MM.1S (cell line): Measurements from ENCODE around the gene BCAP29.

Source experiments
- DNase-seq: peaks from one replicate; pipeline ENCODE4 v3.0.0-alpha.2; 2015
- H2AFZ ChIP-seq: fragments of 300-600 bp; sonication (generic); 2 replicates; pipeline ENCODE4 v1.6.0; 2016; ENCODE audit warnings: antibody characterized with exemption, low read length
- H3F3A ChIP-seq: fragments of 300-600 bp; sonication (generic); 2 replicates; pipeline ENCODE4 v1.6.1; 2016; ENCODE audit warnings: mild to moderate bottlenecking, antibody characterized with exemption, low read length, moderate library complexity, mixed read lengths; ENCODE audit not compliant: insufficient read depth
- H3K27ac ChIP-seq: fragments of 300-600 bp; sonication (generic); 2 replicates; pipeline ENCODE4 v1.5.1; 2016; ENCODE audit warnings: mild to moderate bottlenecking, low read length
- H3K27me3 ChIP-seq: fragments of 300-600 bp; sonication (generic); replicated peaks from 2 replicates; pipeline ENCODE4 v1.6.0; 2016; ENCODE audit warnings: low read length; ENCODE audit not compliant: insufficient read depth
- H3K36me3 ChIP-seq: fragments of 300-600 bp; sonication (generic); replicated peaks from 2 replicates; pipeline ENCODE4 v1.6.1; 2016; ENCODE audit warnings: mild to moderate bottlenecking, low read length, mixed read lengths; ENCODE audit not compliant: insufficient read depth
- H3K4me1 ChIP-seq: fragments of 300-600 bp; sonication (generic); 2 replicates; pipeline ENCODE4 v1.6.1; 2016; ENCODE audit warnings: low read length, mixed read lengths
- H3K4me2 ChIP-seq: fragments of 300-600 bp; sonication (generic); 2 replicates; pipeline ENCODE4 v1.6.0; 2016; ENCODE audit warnings: low read depth, low read length
- H3K4me3 ChIP-seq: fragments of 300-600 bp; sonication (generic); 2 replicates; pipeline ENCODE4 v1.5.1; 2016; ENCODE audit warnings: low read length, mixed read lengths
- H3K79me2 ChIP-seq: fragments of 300-600 bp; sonication (generic); 2 replicates; pipeline ENCODE4 v1.6.1; 2016; ENCODE audit warnings: mixed run types, low read length, mixed read lengths
- H3K9ac ChIP-seq: fragments of 300-600 bp; sonication (generic); 2 replicates; pipeline ENCODE4 v1.6.1; 2016; ENCODE audit warnings: low read length, mixed read lengths
- H3K9me2 ChIP-seq: fragments of 300-600 bp; sonication (generic); replicated peaks from 2 replicates; pipeline ENCODE4 v1.6.1; 2016; ENCODE audit warnings: mild to moderate bottlenecking, low read length, mixed read lengths; ENCODE audit not compliant: insufficient read depth
- H3K9me3 ChIP-seq: fragments of 300-600 bp; sonication (generic); replicated peaks from 2 replicates; pipeline ENCODE4 v1.6.1; 2016; ENCODE audit warnings: mild to moderate bottlenecking, low read length, mixed read lengths; ENCODE audit not compliant: insufficient read depth
- H4K20me1 ChIP-seq: fragments of 300-600 bp; sonication (generic); 2 replicates; pipeline ENCODE4 v1.6.1; 2016; ENCODE audit warnings: mild to moderate bottlenecking, low read length, moderate library complexity, mixed read lengths; ENCODE audit not compliant: insufficient read depth
- EZH2 ChIP-seq: fragments of 300-600 bp; sonication (generic); optimal IDR thresholded peaks from 2 replicates; pipeline ENCODE3; 2017; ENCODE audit warnings: low read depth, mild to moderate bottlenecking, antibody characterized with exemption, low read length, mixed read lengths
- EZH2phosphoT487 ChIP-seq: fragments of 300-600 bp; sonication (generic); IDR thresholded peaks from 2 replicates; pipeline ENCODE4 v1.6.1; 2018; ENCODE audit warnings: antibody characterized with exemption, low read length
- TF ChIP-seq, protein P1 (sequence below): fragments of 300-600 bp; sonication (generic); IDR thresholded peaks from 2 replicates; pipeline ENCODE4 v1.5.1; 2016; ENCODE audit warnings: antibody characterized with exemption, low read length, mixed read lengths

BCAP29 gene

DNA sequence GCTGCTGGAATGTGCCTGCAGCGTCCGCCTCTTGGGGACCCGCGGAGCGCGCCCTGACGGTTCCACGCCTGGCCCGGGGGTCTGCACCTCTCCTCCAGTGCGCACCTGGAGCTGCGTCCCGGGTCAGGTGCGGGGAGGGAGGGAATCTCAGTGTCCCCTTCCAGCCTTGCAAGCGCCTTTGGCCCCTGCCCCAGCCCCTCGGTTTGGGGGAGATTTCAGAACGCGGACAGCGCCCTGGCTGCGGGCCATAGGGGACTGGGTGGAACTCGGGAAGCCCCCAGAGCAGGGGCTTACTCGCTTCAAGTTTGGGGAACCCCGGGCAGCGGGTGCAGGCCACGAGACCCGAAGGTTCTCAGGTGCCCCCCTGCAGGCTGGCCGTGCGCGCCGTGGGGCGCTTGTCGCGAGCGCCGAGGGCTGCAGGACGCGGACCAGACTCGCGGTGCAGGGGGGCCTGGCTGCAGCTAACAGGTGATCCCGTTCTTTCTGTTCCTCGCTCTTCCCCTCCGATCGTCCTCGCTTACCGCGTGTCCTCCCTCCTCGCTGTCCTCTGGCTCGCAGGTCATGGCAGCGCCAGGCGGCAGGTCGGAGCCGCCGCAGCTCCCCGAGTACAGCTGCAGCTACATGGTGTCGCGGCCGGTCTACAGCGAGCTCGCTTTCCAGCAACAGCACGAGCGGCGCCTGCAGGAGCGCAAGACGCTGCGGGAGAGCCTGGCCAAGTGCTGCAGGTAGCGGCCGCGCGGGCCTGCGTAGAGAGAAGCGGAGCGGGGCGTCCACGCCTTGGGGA is 81.2 kb downstream of the BCAP29 start:
- Histone ChIP-seq H3K4me3 (no peak overlapping the region), H3K4me2 (no peak overlapping the region), H3K27me3 (no peaks in the 10 kb centered on the region), H3K9me2 (no peaks in the 10 kb centered on the region), H2AFZ (no peak overlapping the region), H3K79me2 (no peaks in the 10 kb centered on the region), H3K36me3 (no peaks in the 10 kb centered on the region), H3K4me1 (no peaks in the 10 kb centered on the region), H3K27ac (no peak overlapping the region), H3F3A (no peaks in the 10 kb centered on the region), H3K9ac (no peak overlapping the region), H4K20me1 (no peaks in the 10 kb centered on the region), H3K9me3 (no peaks in the 10 kb centered on the region)
- TF ChIP-seq, protein P1, sequence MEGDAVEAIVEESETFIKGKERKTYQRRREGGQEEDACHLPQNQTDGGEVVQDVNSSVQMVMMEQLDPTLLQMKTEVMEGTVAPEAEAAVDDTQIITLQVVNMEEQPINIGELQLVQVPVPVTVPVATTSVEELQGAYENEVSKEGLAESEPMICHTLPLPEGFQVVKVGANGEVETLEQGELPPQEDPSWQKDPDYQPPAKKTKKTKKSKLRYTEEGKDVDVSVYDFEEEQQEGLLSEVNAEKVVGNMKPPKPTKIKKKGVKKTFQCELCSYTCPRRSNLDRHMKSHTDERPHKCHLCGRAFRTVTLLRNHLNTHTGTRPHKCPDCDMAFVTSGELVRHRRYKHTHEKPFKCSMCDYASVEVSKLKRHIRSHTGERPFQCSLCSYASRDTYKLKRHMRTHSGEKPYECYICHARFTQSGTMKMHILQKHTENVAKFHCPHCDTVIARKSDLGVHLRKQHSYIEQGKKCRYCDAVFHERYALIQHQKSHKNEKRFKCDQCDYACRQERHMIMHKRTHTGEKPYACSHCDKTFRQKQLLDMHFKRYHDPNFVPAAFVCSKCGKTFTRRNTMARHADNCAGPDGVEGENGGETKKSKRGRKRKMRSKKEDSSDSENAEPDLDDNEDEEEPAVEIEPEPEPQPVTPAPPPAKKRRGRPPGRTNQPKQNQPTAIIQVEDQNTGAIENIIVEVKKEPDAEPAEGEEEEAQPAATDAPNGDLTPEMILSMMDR, result no peak
- TF ChIP-seq EZH2, result no peak
- no peak for TF ChIP-seq EZH2phosphoT487
- DNase-seq, result no peak

DNA sequence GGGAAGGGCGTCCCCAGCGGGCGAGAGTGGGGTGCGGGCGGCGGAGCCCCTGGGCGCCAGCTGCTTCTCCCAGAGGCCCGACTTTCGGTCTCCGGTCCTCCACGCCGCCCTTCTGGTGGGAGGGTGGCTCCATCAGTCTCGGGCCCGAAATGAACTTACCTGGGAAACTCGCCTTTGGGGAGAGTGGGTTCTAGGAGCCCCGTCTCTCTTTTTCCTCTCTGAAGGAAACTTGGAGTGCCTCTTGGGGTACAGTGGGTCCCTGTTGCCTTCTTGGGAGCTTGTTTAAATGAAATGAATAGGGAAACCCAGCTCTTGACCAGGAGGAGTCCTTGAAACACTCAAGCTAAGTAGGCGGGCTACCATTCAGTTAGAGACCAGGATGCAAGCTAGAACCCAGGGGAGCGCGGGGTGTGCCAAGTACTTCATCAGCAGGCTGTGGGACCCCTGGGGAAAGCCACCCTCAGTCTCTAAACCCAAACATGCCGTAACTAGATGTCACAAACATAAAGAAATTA is 81.9 kb downstream of the BCAP29 start:
- H3K36me3 ChIP-seq, result no peaks in the 10 kb centered on the region
- no peaks in the 10 kb centered on the region for H3K79me2 ChIP-seq
- H3K9me2 ChIP-seq, result no peaks in the 10 kb centered on the region
- H3F3A ChIP-seq, result no peaks in the 10 kb centered on the region
- no peak overlapping the region for H2AFZ ChIP-seq
- no peak overlapping the region for H3K9ac ChIP-seq
- H3K27ac ChIP-seq, result no peak overlapping the region
- no peak overlapping the region for H3K4me2 ChIP-seq
- H3K27me3 ChIP-seq, result no peaks in the 10 kb centered on the region
- H3K4me3 ChIP-seq, result no peak overlapping the region
- DNase-seq, result no peak
- TF ChIP-seq EZH2 (no peak), EZH2phosphoT487 (no peak)
- TF ChIP-seq, protein P1, result no peak
- no peaks in the 10 kb centered on the region for H3K9me3 ChIP-seq
- H4K20me1 ChIP-seq, result no peaks in the 10 kb centered on the region
- no peaks in the 10 kb centered on the region for H3K4me1 ChIP-seq

DNA sequence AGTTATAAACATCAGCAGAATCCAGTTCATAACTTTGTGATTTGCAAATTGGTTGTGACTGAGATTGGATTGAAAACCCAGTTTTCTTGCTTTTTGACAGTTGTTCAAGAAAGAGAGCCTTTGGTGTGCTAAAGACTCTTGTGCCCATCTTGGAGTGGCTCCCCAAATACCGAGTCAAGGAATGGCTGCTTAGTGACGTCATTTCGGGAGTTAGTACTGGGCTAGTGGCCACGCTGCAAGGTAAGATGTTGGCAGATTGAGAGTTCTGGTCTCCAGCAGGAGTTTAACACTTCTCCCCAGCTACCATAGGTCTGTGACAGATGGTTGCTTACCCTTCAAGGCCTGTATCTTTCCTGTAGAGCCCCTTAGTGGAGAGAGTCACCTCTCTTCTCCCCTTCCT is 83.2 kb downstream of the BCAP29 start:
- H3K4me2 ChIP-seq, result no peak overlapping the region
- H3K9me3 ChIP-seq, result no peaks in the 10 kb centered on the region
- H4K20me1 ChIP-seq, result no peaks in the 10 kb centered on the region
- H3F3A ChIP-seq, result no peaks in the 10 kb centered on the region
- H3K4me1 ChIP-seq, result no peaks in the 10 kb centered on the region
- H3K9me2 ChIP-seq, result no peaks in the 10 kb centered on the region
- no peaks in the 10 kb centered on the region for H3K36me3 ChIP-seq
- no peak for DNase-seq
- H2AFZ ChIP-seq, result no peak overlapping the region
- no peak overlapping the region for H3K27ac ChIP-seq
- H3K9ac ChIP-seq, result no peak overlapping the region
- H3K4me3 ChIP-seq, result no peak overlapping the region
- H3K79me2 ChIP-seq, result no peaks in the 10 kb centered on the region
- no peak for TF ChIP-seq EZH2phosphoT487
- TF ChIP-seq, protein P1, result no peak
- no peak for TF ChIP-seq EZH2
- no peaks in the 10 kb centered on the region for H3K27me3 ChIP-seq
